T follicular helper cell (primary cell): ENCODE data around the gene CNPY1.

Experiments used
- DNase-seq: peaks from one replicate; pipeline ENCODE4 v3.0.0-alpha.2; 2020; ENCODE audit warnings: low read depth

CNPY1 gene

GRCh38 chr7:155453296-155454182 is 92.8 kb downstream of the CNPY1 start:
- DNase-seq: no peak

- no peak for DNase-seq
Measured at GRCh38 chr7:155452505-155453295, 93.7 kb downstream of the CNPY1 start.

GRCh38 chr7:155451840-155452239 is 94.5 kb downstream of the CNPY1 start:
- DNase-seq: no peak
